ENCODE data around the gene HIRA.
"Not testable (repeated sequence)": the region's sequence is repeated elsewhere in the genome, so short reads cannot be mapped to it uniquely, and the experiment has no call there.

Gene HIRA

GRCh38 chr22:19440411-19441195, 9.1 kb upstream of the HIRA start:
- DNase-seq (ENCODE audit: low read depth) = no peak

- no peak for DNase-seq (ENCODE audit: low read depth)
Measured at GRCh38 chr22:19438298-19438697, 6.8 kb upstream of the HIRA start.

- not testable (repeated sequence) for DNase-seq (ENCODE audit: low read depth)
Measured at GRCh38 chr22:19436444-19437161, 5.1 kb upstream of the HIRA start.

- DNase-seq (ENCODE audit: low read depth) = no peak
Measured at GRCh38 chr22:19434829-19435580, 3.5 kb upstream of the HIRA start.

GRCh38 chr22:19434401-19434800, 2.9 kb upstream of the HIRA start:
- no peak for DNase-seq (ENCODE audit: low read depth)

GRCh38 chr22:19432133-19432851, 759 bp upstream of the HIRA start, which contains the start of gene MRPL40:
Gene MRPL40, plus strand, starts transcription at chr22:19432545. Its CDS starts 10 bp downstream, at chr22:19432555.
- DNase-seq (ENCODE audit: low read depth) = peak; percentile 93

- DNase-seq (ENCODE audit: low read depth) = peak; percentile 46
Measured at GRCh38 chr22:19430890-19431541, 517 bp downstream of the HIRA start.

- peak; percentile 69 for DNase-seq (ENCODE audit: low read depth)
Measured at GRCh38 chr22:19429950-19430889, 1.3 kb downstream of the HIRA start.

- DNase-seq (ENCODE audit: low read depth) = no peak
Measured at GRCh38 chr22:19424186-19424500, 7.4 kb downstream of the HIRA start.

- peak; percentile 43 for DNase-seq (ENCODE audit: low read depth)
Measured at GRCh38 chr22:19422440-19423301, 8.9 kb downstream of the HIRA start.

- no peak for DNase-seq (ENCODE audit: low read depth)
Measured at GRCh38 chr22:19420321-19420720, 11.2 kb downstream of the HIRA start.

- no peak for DNase-seq (ENCODE audit: low read depth)
Measured at GRCh38 chr22:19419464-19420178, 11.9 kb downstream of the HIRA start.

- no peak for DNase-seq (ENCODE audit: low read depth)
Measured at GRCh38 chr22:19419086-19419463, 12.5 kb downstream of the HIRA start.

GRCh38 chr22:19412923-19413322, 18.6 kb downstream of the HIRA start:
- no peak for DNase-seq (ENCODE audit: low read depth)

- DNase-seq (ENCODE audit: low read depth) = no peak
Measured at GRCh38 chr22:19412478-19412877, 19.1 kb downstream of the HIRA start.

GRCh38 chr22:19411690-19412045, 19.9 kb downstream of the HIRA start:
- DNase-seq (ENCODE audit: low read depth) = no peak

- no peak for DNase-seq (ENCODE audit: low read depth)
Measured at GRCh38 chr22:19410941-19411689, 20.4 kb downstream of the HIRA start.
